ENCODE measurements around the gene KHDRBS2.

The KHDRBS2 gene

DNA sequence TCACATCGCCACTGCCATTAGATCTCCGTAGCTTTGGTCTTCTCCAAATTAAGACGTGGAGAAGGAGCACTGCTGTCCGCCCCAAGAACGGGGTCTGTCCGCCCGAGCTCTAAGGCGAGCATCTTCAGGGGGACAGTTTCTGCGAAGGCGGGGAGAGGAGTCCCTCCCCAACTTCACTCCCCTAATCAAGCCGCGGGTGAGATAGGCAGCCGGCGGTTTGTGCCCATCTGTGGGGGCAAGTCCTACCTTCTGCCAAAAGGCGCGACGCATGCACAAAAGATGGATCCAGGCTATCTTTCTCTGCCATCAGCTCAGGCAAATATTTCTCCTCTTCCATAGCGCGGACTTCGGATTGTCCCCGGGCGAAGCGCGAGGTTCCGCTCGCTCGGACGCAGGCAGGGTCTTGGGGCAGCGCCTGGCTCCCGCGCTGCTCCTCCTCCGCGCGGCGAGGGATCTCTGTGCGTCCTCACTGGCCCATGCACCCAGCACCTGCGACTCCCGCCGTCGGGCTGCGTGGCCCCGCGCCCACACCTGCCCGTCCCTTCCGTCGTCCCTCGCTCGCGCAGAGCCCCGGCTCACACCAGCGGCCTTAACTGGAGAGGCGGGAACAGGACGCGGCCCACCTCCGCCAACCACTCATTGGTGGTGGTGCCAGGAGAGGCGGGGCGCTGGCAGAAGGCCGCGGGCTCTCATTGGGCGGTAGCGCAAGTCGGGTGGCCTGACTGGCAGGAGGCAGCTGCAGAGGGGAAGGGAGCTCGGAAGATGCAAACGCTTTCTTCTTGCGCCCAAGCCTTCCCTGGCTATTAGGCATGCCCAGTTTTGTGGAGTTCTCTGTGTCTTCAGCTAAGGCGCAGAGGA lies at the start of gene KHDRBS2:
TSS of gene KHDRBS2 (minus strand) at position 614 of the 858 bp plus-strand sequence.
- no peak within 1 kb of the TSS for H3K9ac ChIP-seq
- H3K4me1 ChIP-seq: no peaks in the 10 kb centered on the region
- no peak within 1 kb of the TSS for H3K4me2 ChIP-seq
- no peak within 1 kb of the TSS for H3K27ac ChIP-seq
- H3K4me3 ChIP-seq: no peak within 1 kb of the TSS
- H3K27me3 ChIP-seq: no peaks in the 10 kb centered on the region
- H3K36me3 ChIP-seq: no peaks in the 10 kb centered on the region
- no peaks in the 10 kb centered on the region for H4K20me1 ChIP-seq
- no peak for TF ChIP-seq Cebpa-rat (IDR thresholded peaks at IDR 0.05)
- H3K9me3 ChIP-seq: peaks cover 11% of the 10 kb centered on the region

DNA sequence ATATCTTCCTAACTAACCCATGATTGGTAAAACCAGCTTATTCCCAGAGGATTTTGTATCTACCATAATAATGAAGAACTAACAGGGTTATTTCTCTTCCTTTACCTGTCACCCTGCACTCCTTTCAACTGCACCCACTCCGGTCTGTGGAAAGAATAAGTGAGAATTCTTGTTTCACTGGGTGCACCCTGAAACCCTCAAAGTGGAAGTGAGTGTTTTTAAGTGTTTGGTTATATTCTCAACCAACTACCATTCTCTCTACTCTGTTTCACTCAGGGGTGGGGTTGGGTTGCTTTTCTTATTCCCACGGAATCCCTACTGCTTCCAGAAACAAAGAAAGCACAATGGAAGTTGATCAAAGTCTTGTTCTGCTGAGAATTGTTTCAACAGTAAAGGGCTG lies 42.6 kb upstream of the KHDRBS2 start:
- Histone ChIP-seq H3K4me1 (peaks cover 7% of the 10 kb centered on the region), H3K4me3 (no peak overlapping the region), H3K27ac (no peak overlapping the region), H3K27me3 (no peaks in the 10 kb centered on the region), H3K9ac (no peak overlapping the region), H3K4me2 (no peak overlapping the region), H4K20me1 (no peaks in the 10 kb centered on the region), H3K36me3 (no peaks in the 10 kb centered on the region), H3K9me3 (peaks cover 7% of the 10 kb centered on the region)
- TF ChIP-seq Cebpa-rat (IDR thresholded peaks at IDR 0.05): no peak

GRCh38 chr6:62324834-62325233 lies 38.8 kb upstream of the KHDRBS2 start:
- Histone ChIP-seq H3K4me1 (peaks cover 7% of the 10 kb centered on the region), H4K20me1 (no peaks in the 10 kb centered on the region), H3K9ac (no peak overlapping the region), H3K4me3 (no peak overlapping the region), H3K36me3 (no peaks in the 10 kb centered on the region), H3K9me3 (no peaks in the 10 kb centered on the region), H3K27me3 (no peaks in the 10 kb centered on the region), H3K27ac (no peak overlapping the region), H3K4me2 (no peak overlapping the region)
- TF ChIP-seq Cebpa-rat (IDR thresholded peaks at IDR 0.05): no peak

- H3K27ac ChIP-seq: no peak overlapping the region
- no peaks in the 10 kb centered on the region for H3K9me3 ChIP-seq
- H4K20me1 ChIP-seq: no peaks in the 10 kb centered on the region
- H3K4me2 ChIP-seq: 0 out of 2 replicates have a peak overlapping the region, but pooled peaks have one; percentile 0
- no peak overlapping the region for H3K4me3 ChIP-seq
- H3K9ac ChIP-seq: no peak overlapping the region
- H3K36me3 ChIP-seq: no peaks in the 10 kb centered on the region
- no peak for TF ChIP-seq Cebpa-rat (IDR thresholded peaks at IDR 0.05)
- H3K27me3 ChIP-seq: no peaks in the 10 kb centered on the region
- H3K4me1 ChIP-seq: peaks cover 7% of the 10 kb centered on the region
These were observed 37.9 kb upstream of the KHDRBS2 start for GRCh38 chr6:62323818-62324431.

- no peaks in the 10 kb centered on the region for H3K27me3 ChIP-seq
- H3K9me3 ChIP-seq: peaks cover 17% of the 10 kb centered on the region; the same call in 1 of the 2 replicates
- H3K4me1 ChIP-seq: peaks cover 20% of the 10 kb centered on the region
- H3K27ac ChIP-seq: peak overlapping the region; percentile 10; the same call in 1 of the 2 replicates
- no peak overlapping the region for H3K4me3 ChIP-seq
- H3K4me2 ChIP-seq: peak overlapping the region; percentile 48
- H3K36me3 ChIP-seq: no peaks in the 10 kb centered on the region
- no peak for TF ChIP-seq Cebpa-rat (IDR thresholded peaks at IDR 0.05)
- no peak overlapping the region for H3K9ac ChIP-seq
- no peaks in the 10 kb centered on the region for H4K20me1 ChIP-seq
These were observed 12.8 kb upstream of the KHDRBS2 start for GRCh38 chr6:62298745-62299392.

- Histone ChIP-seq H3K27ac (no peak overlapping the region), H4K20me1 (no peaks in the 10 kb centered on the region), H3K4me2 (no peak overlapping the region), H3K4me1 (peaks cover 20% of the 10 kb centered on the region), H3K4me3 (no peak overlapping the region), H3K9me3 (peaks cover 17% of the 10 kb centered on the region; the same call in 1 of the 2 replicates), H3K9ac (no peak overlapping the region), H3K36me3 (no peaks in the 10 kb centered on the region), H3K27me3 (no peaks in the 10 kb centered on the region)
- TF ChIP-seq Cebpa-rat (IDR thresholded peaks at IDR 0.05): no peak
These were observed 10.5 kb upstream of the KHDRBS2 start for GRCh38 chr6:62296541-62296940.

- no peak for TF ChIP-seq Cebpa-rat (IDR thresholded peaks at IDR 0.05)
- no peak overlapping the region for H3K27ac ChIP-seq
- peaks cover 11% of the 10 kb centered on the region for H3K9me3 ChIP-seq
- no peaks in the 10 kb centered on the region for H3K36me3 ChIP-seq
- H4K20me1 ChIP-seq: no peaks in the 10 kb centered on the region
- no peaks in the 10 kb centered on the region for H3K4me1 ChIP-seq
- no peak overlapping the region for H3K4me3 ChIP-seq
- H3K27me3 ChIP-seq: no peaks in the 10 kb centered on the region
- no peak overlapping the region for H3K9ac ChIP-seq
- H3K4me2 ChIP-seq: no peak overlapping the region
These were observed 2.9 kb upstream of the KHDRBS2 start for GRCh38 chr6:62288974-62289373.

GRCh38 chr6:62288562-62288961 lies 2.5 kb upstream of the KHDRBS2 start:
- Histone ChIP-seq H3K27me3 (no peaks in the 10 kb centered on the region), H3K4me1 (no peaks in the 10 kb centered on the region), H3K9me3 (peaks cover 11% of the 10 kb centered on the region), H3K27ac (no peak overlapping the region), H3K36me3 (no peaks in the 10 kb centered on the region), H3K4me2 (no peak overlapping the region), H3K9ac (no peak overlapping the region), H4K20me1 (no peaks in the 10 kb centered on the region), H3K4me3 (no peak overlapping the region)
- no peak for TF ChIP-seq Cebpa-rat (IDR thresholded peaks at IDR 0.05)

- H3K9ac ChIP-seq: no peak overlapping the region
- H4K20me1 ChIP-seq: no peaks in the 10 kb centered on the region
- H3K27ac ChIP-seq: no peak overlapping the region
- H3K4me3 ChIP-seq: no peak overlapping the region
- H3K27me3 ChIP-seq: no peaks in the 10 kb centered on the region
- H3K36me3 ChIP-seq: no peaks in the 10 kb centered on the region
- TF ChIP-seq Cebpa-rat (IDR thresholded peaks at IDR 0.05): no peak
- peaks cover 11% of the 10 kb centered on the region for H3K9me3 ChIP-seq
- no peaks in the 10 kb centered on the region for H3K4me1 ChIP-seq
- no peak overlapping the region for H3K4me2 ChIP-seq
These were observed 432 bp upstream of the KHDRBS2 start for GRCh38 chr6:62286470-62286843.

GRCh38 chr6:62284725-62285124 lies 1.3 kb downstream of the KHDRBS2 start:
- H3K9ac ChIP-seq: no peak overlapping the region
- no peak overlapping the region for H3K27ac ChIP-seq
- H3K36me3 ChIP-seq: no peaks in the 10 kb centered on the region
- H3K27me3 ChIP-seq: no peaks in the 10 kb centered on the region
- H3K4me2 ChIP-seq: no peak overlapping the region
- H3K4me1 ChIP-seq: no peaks in the 10 kb centered on the region
- H3K4me3 ChIP-seq: no peak overlapping the region
- no peaks in the 10 kb centered on the region for H4K20me1 ChIP-seq
- peaks cover 11% of the 10 kb centered on the region for H3K9me3 ChIP-seq
- no peak for TF ChIP-seq Cebpa-rat (IDR thresholded peaks at IDR 0.05)
